ENCODE data around the gene GALNT10.

- TF ChIP-seq, protein P1, sequence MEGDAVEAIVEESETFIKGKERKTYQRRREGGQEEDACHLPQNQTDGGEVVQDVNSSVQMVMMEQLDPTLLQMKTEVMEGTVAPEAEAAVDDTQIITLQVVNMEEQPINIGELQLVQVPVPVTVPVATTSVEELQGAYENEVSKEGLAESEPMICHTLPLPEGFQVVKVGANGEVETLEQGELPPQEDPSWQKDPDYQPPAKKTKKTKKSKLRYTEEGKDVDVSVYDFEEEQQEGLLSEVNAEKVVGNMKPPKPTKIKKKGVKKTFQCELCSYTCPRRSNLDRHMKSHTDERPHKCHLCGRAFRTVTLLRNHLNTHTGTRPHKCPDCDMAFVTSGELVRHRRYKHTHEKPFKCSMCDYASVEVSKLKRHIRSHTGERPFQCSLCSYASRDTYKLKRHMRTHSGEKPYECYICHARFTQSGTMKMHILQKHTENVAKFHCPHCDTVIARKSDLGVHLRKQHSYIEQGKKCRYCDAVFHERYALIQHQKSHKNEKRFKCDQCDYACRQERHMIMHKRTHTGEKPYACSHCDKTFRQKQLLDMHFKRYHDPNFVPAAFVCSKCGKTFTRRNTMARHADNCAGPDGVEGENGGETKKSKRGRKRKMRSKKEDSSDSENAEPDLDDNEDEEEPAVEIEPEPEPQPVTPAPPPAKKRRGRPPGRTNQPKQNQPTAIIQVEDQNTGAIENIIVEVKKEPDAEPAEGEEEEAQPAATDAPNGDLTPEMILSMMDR (IDR thresholded peaks at IDR 0.05), result no peak
- TF ChIP-seq POLR2A (IDR thresholded peaks at IDR 0.05), result no peak
These were observed 109.8 kb downstream of the GALNT10 start for GRCh38 chr5:154300207-154300883.

All from uterus (tissue), 2 donors.